Loucy (cell line): Measurements from ENCODE around the gene IRX3.

Experiments
- CTCF ChIP-seq: fragments of 200-600 bp; sonication (generic); conservative IDR thresholded peaks from 2 replicates; pipeline ENCODE4 v1.5.1; 2014; ENCODE audit warnings: mild to moderate bottlenecking, antibody characterized with exemption, low read length
- EZH2phosphoT487 ChIP-seq: fragments of 200-600 bp; IDR thresholded peaks from 2 replicates; pipeline ENCODE4 v1.6.1; 2018; ENCODE audit warnings: antibody characterized with exemption, mild to moderate bottlenecking, moderate library complexity, borderline replicate concordance

GRCh38 chr16:54324716-54325115, 38.1 kb upstream of the IRX3 start:
- TF ChIP-seq CTCF (no peak), EZH2phosphoT487 (no peak)
